ENCODE measurements around the gene ELAVL4.

DNA sequence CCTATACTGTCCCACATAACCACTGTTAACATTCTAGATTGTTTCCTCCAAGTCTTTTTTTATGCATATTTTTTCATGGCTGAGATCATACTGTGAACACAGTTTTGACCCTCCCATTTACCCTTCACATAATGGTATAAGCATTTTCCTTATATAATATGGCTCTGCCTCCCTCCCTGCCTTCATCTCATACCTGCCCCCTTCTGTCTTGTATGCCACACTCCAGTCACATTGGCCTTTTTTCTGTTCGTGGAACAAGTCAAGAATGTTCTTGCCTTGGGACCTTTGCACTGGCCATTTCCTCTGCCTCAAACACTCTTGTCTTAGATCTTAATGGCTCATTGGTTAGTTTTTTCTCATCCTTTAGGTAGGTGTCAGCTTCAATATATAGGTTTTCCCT, 24.3 kb upstream of the ELAVL4 start:
- TF ChIP-seq EZH2 (IDR thresholded peaks at IDR 0.05), result no peak
- no peak for TF ChIP-seq POLR2AphosphoS5 (IDR thresholded peaks at IDR 0.05; ENCODE audit: borderline replicate concordance, low read depth, low read length)

All from SK-N-MC (cell line).